Measurements from ENCODE around the gene CTNNA1. TPM values are rescaled to one million over a fixed set of nuclear protein-coding genes. Genes with fewer than 3 reads are reported as not detected.

The CTNNA1 gene
- total RNA-seq, 1 donor from 2014 or later: 359 TPM

DNA sequence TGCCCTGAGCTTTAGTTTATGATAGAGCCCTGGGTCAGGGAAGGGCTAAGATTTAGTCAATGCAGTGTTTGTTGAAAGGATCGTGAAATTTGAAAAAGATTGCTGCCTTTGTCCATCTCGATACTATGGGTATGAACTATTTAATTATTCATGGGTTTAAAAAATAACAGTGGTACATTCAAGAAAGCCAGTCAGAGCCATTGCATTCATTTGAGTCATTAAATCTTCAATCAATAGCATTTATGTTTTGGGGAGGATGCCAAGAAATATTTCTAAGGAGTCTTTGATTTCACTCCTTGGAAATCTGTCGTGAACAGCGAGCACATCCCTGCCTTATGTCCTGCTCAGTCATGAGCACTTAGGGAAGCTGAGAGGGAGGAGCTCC lies 176.3 kb downstream of the CTNNA1 start:
- Histone ChIP-seq H2AFZ (ENCODE audit: low read depth, low read length) (no peak overlapping the region), H3K4me3 (ENCODE audit: insufficient read depth, low read depth, low read length) (no peak overlapping the region), H3K27ac (ENCODE audit: low read depth, low read length) (no peak overlapping the region), H3K4me2 (ENCODE audit: low read length) (no peak overlapping the region), H3K9me3 (ENCODE audit: insufficient read depth, low read depth, low read length) (no peaks in the 10 kb centered on the region), H4K20me1 (ENCODE audit: insufficient read depth, low read length) (peaks cover 47% of the 10 kb centered on the region), H3K9ac (ENCODE audit: low read length) (no peak overlapping the region), H3K36me3 (ENCODE audit: insufficient read depth, low read length) (peaks cover 74% of the 10 kb centered on the region), H3K27me3 (ENCODE audit: insufficient read depth, low read length) (no peaks in the 10 kb centered on the region), H3K79me2 (ENCODE audit: insufficient read depth, low read length) (peaks cover 18% of the 10 kb centered on the region), H3K4me1 (ENCODE audit: insufficient read depth, low read length) (no peaks in the 10 kb centered on the region)
- TF ChIP-seq EZH2 (IDR thresholded peaks at IDR 0.05; ENCODE audit: insufficient read depth, low read length): no peak
- Mint-ChIP-seq H3K9me3 (ENCODE audit: unreplicated experiment) (peaks cover 4% of the 10 kb centered on the region), H3K36me3 (ENCODE audit: low read depth, unreplicated experiment) (peaks cover 56% of the 10 kb centered on the region), H3K4me1 (ENCODE audit: low read depth, unreplicated experiment) (peaks cover 2% of the 10 kb centered on the region), H3K27ac (ENCODE audit: unreplicated experiment) (no peak overlapping the region), H3K27me3 (ENCODE audit: low read depth, unreplicated experiment) (no peaks in the 10 kb centered on the region), H3K4me3 (ENCODE audit: unreplicated experiment) (no peak overlapping the region)
- no peak for DNase-seq (ENCODE audit: low read depth)
- no peak for FAIRE-seq

DNA sequence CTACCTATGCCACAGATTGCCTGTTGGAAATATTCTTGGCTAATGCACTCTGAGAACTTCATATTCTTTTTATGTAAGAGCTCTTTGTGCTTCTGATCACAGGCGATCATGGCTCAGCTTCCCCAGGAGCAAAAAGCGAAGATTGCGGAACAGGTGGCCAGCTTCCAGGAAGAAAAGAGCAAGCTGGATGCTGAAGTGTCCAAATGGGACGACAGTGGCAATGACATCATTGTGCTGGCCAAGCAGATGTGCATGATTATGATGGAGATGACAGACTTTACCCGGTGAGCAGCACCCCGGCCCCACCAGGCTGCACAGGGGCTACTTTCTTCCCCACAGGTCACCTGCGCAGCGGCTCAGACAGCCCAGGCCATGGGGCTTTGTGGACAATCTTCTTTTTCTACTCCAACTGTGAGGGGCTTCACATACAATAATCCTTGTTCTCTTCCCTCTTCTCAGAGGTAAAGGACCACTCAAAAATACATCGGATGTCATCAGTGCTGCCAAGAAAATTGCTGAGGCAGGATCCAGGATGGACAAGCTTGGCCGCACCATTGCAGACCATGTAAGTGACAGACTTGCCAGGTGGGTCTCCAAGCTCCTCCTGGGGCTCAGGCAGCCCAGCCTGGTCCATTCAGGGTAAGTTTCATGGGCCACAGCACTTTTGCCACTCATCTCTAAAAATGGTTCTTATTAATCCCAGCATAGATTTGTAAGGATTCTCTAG lies 177.3 kb downstream of the CTNNA1 start:
- Mint-ChIP-seq H3K27me3 (ENCODE audit: low read depth, unreplicated experiment) (no peaks in the 10 kb centered on the region), H3K9me3 (ENCODE audit: unreplicated experiment) (peaks cover 4% of the 10 kb centered on the region), H3K36me3 (ENCODE audit: low read depth, unreplicated experiment) (peaks cover 58% of the 10 kb centered on the region), H3K4me3 (ENCODE audit: unreplicated experiment) (no peak overlapping the region), H3K27ac (ENCODE audit: unreplicated experiment) (no peak overlapping the region), H3K4me1 (ENCODE audit: low read depth, unreplicated experiment) (peaks cover 2% of the 10 kb centered on the region)
- Histone ChIP-seq H3K4me2 (ENCODE audit: low read length) (no peak overlapping the region), H3K79me2 (ENCODE audit: insufficient read depth, low read length) (peaks cover 18% of the 10 kb centered on the region), H3K9ac (ENCODE audit: low read length) (no peak overlapping the region), H3K27ac (ENCODE audit: low read depth, low read length) (no peak overlapping the region), H4K20me1 (ENCODE audit: insufficient read depth, low read length) (peaks cover 46% of the 10 kb centered on the region), H3K36me3 (ENCODE audit: insufficient read depth, low read length) (peaks cover 67% of the 10 kb centered on the region), H2AFZ (ENCODE audit: low read depth, low read length) (no peak overlapping the region), H3K9me3 (ENCODE audit: insufficient read depth, low read depth, low read length) (no peaks in the 10 kb centered on the region), H3K4me1 (ENCODE audit: insufficient read depth, low read length) (no peaks in the 10 kb centered on the region), H3K27me3 (ENCODE audit: insufficient read depth, low read length) (no peaks in the 10 kb centered on the region), H3K4me3 (ENCODE audit: insufficient read depth, low read depth, low read length) (no peak overlapping the region)
- no peak for TF ChIP-seq EZH2 (IDR thresholded peaks at IDR 0.05; ENCODE audit: insufficient read depth, low read length)
- TF ChIP-seq, protein P1, sequence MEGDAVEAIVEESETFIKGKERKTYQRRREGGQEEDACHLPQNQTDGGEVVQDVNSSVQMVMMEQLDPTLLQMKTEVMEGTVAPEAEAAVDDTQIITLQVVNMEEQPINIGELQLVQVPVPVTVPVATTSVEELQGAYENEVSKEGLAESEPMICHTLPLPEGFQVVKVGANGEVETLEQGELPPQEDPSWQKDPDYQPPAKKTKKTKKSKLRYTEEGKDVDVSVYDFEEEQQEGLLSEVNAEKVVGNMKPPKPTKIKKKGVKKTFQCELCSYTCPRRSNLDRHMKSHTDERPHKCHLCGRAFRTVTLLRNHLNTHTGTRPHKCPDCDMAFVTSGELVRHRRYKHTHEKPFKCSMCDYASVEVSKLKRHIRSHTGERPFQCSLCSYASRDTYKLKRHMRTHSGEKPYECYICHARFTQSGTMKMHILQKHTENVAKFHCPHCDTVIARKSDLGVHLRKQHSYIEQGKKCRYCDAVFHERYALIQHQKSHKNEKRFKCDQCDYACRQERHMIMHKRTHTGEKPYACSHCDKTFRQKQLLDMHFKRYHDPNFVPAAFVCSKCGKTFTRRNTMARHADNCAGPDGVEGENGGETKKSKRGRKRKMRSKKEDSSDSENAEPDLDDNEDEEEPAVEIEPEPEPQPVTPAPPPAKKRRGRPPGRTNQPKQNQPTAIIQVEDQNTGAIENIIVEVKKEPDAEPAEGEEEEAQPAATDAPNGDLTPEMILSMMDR (IDR thresholded peaks at IDR 0.05; ENCODE audit: insufficient read depth, low read depth, low read length): no peak
- no peak for FAIRE-seq
- DNase-seq (ENCODE audit: low read depth): no peak

DNA sequence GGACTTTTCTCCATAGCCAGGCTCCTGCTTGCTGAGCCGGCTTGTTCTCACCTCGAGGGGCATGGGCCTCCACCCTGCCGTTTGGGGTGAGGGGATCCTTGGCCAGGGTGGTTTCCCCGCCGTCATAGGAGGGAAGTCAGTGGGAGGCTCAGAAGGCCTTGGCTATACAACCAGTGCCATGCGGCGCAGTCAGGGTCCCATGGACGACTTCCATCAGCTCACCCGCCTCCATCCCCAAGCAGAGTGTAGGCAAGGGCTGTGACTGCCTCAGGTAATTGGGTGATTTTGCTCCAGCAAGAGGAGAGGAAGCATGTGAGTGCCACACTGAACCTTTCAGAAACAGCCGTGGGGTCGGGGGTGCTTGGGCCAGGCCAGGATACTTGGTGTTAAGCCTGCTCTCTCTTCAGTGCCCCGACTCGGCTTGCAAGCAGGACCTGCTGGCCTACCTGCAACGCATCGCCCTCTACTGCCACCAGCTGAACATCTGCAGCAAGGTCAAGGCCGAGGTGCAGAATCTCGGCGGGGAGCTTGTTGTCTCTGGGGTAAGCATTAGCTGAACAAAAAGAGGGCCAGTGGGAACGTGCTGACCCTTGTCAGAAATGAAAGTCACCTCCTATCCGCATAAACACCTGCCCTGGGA lies 179.1 kb downstream of the CTNNA1 start:
- Histone ChIP-seq H3K4me1 (ENCODE audit: insufficient read depth, low read length) (no peaks in the 10 kb centered on the region), H3K4me3 (ENCODE audit: insufficient read depth, low read depth, low read length) (no peak overlapping the region), H3K27ac (ENCODE audit: low read depth, low read length) (no peak overlapping the region), H3K36me3 (ENCODE audit: insufficient read depth, low read length) (peaks cover 54% of the 10 kb centered on the region), H3K79me2 (ENCODE audit: insufficient read depth, low read length) (peaks cover 7% of the 10 kb centered on the region), H3K27me3 (ENCODE audit: insufficient read depth, low read length) (no peaks in the 10 kb centered on the region), H3K9me3 (ENCODE audit: insufficient read depth, low read depth, low read length) (no peaks in the 10 kb centered on the region), H2AFZ (ENCODE audit: low read depth, low read length) (no peak overlapping the region), H3K4me2 (ENCODE audit: low read length) (no peak overlapping the region), H3K9ac (ENCODE audit: low read length) (no peak overlapping the region), H4K20me1 (ENCODE audit: insufficient read depth, low read length) (peaks cover 46% of the 10 kb centered on the region)
- Mint-ChIP-seq H3K27me3 (ENCODE audit: low read depth, unreplicated experiment) (no peaks in the 10 kb centered on the region), H3K4me3 (ENCODE audit: unreplicated experiment) (no peak overlapping the region), H3K9me3 (ENCODE audit: unreplicated experiment) (no peaks in the 10 kb centered on the region), H3K36me3 (ENCODE audit: low read depth, unreplicated experiment) (peaks cover 50% of the 10 kb centered on the region), H3K27ac (ENCODE audit: unreplicated experiment) (no peak overlapping the region), H3K4me1 (ENCODE audit: low read depth, unreplicated experiment) (peaks cover 2% of the 10 kb centered on the region)
- FAIRE-seq (no peak), DNase-seq (ENCODE audit: low read depth) (no peak)
- TF ChIP-seq EZH2 (IDR thresholded peaks at IDR 0.05; ENCODE audit: insufficient read depth, low read length): no peak
- TF ChIP-seq, protein P1 (IDR thresholded peaks at IDR 0.05; ENCODE audit: insufficient read depth, low read depth, low read length): no peak

Measured in astrocyte (in vitro differentiated cells and primary cell).